DND-41 (cell line): ENCODE results near the gene NRF1.

Experiments
- EZH2 ChIP-seq: IDR thresholded peaks from 3 replicates; pipeline ENCODE4 v1.6.1; 2012; ENCODE audit warnings: borderline replicate concordance, low read depth, mild to moderate bottlenecking, moderate library complexity, low read length, inconsistent platforms; ENCODE audit not compliant: severe bottlenecking
- TF ChIP-seq, protein P1 (sequence below): IDR thresholded peaks from 2 replicates; pipeline ENCODE4 v1.5.1; 2012; ENCODE audit warnings: borderline replicate concordance, low read length, moderate library complexity, mild to moderate bottlenecking; ENCODE audit not compliant: poor library complexity, severe bottlenecking; ENCODE audit errors: extremely low read depth

DNA sequence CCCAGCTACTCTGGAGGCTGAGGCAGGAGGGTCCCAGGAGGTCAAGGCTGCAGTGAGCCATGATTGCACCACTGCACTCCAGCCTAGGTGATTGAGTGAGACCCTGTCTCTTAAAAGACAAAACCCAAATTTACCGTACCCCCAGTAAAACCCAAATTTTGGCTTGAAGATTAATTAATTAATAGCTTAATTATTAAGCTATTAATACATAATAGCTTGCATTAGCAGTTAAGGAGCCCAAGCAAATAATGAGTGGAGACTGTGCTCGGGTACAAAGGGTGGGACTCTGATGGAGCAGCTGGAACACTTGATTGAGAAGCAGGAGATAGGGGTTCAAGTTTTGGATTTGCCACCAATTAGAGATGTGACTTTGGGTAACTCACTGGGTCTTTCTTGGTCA lies 28.9 kb downstream of the NRF1 start:
- TF ChIP-seq, protein P1, sequence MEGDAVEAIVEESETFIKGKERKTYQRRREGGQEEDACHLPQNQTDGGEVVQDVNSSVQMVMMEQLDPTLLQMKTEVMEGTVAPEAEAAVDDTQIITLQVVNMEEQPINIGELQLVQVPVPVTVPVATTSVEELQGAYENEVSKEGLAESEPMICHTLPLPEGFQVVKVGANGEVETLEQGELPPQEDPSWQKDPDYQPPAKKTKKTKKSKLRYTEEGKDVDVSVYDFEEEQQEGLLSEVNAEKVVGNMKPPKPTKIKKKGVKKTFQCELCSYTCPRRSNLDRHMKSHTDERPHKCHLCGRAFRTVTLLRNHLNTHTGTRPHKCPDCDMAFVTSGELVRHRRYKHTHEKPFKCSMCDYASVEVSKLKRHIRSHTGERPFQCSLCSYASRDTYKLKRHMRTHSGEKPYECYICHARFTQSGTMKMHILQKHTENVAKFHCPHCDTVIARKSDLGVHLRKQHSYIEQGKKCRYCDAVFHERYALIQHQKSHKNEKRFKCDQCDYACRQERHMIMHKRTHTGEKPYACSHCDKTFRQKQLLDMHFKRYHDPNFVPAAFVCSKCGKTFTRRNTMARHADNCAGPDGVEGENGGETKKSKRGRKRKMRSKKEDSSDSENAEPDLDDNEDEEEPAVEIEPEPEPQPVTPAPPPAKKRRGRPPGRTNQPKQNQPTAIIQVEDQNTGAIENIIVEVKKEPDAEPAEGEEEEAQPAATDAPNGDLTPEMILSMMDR, result no peak
- TF ChIP-seq EZH2, result no peak
